GM23338 (cell line): ENCODE measurements around the gene IQCE. TPM values are rescaled to one million over a fixed set of nuclear protein-coding genes. Genes with fewer than 3 reads are reported as not detected.

ENCODE experiments used
- ATAC-seq: fragments of 200-7000 bp; cut with Tn5 transposase; 3 replicates; pipeline ENCODE4 v1.9.1; 2020
- DNase-seq: peaks from one replicate; pipeline ENCODE4 v3.0.0-alpha.2; 2015; ENCODE audit warnings: low spot score
- H2AFZ ChIP-seq: fragments of 200-600 bp; sonication (generic); 2 replicates; pipeline ENCODE4 v1.8.0; 2016; ENCODE audit warnings: antibody characterized with exemption, mild to moderate bottlenecking, moderate library complexity
- H3F3A ChIP-seq: fragments of 200-600 bp; sonication (generic); replicated peaks from 2 replicates; pipeline ENCODE4 v1.8.0; 2017; ENCODE audit warnings: antibody characterized with exemption, mixed run types, low read depth
- H3K27ac ChIP-seq: fragments of 200-600 bp; sonication (generic); 2 replicates; pipeline ENCODE4 v1.6.1; 2016; ENCODE audit warnings: low read depth
- H3K27me3 ChIP-seq: fragments of 200-600 bp; sonication (generic); 2 replicates; pipeline ENCODE4 v1.8.0; 2016; ENCODE audit warnings: mild to moderate bottlenecking, mixed run types, moderate library complexity; ENCODE audit not compliant: insufficient read depth
- H3K36me3 ChIP-seq: fragments of 200-600 bp; sonication (generic); 2 replicates; pipeline ENCODE4 v1.8.0; 2016; ENCODE audit warnings: mild to moderate bottlenecking; ENCODE audit not compliant: insufficient read depth
- H3K4me1 ChIP-seq: fragments of 200-600 bp; sonication (generic); 2 replicates; pipeline ENCODE4 v1.8.0; 2016; ENCODE audit warnings: mild to moderate bottlenecking, moderate library complexity; ENCODE audit not compliant: insufficient read depth
- H3K4me2 ChIP-seq: fragments of 200-600 bp; sonication (generic); 2 replicates; pipeline ENCODE4 v1.7.1; 2017; ENCODE audit warnings: mixed run types
- H3K4me3 ChIP-seq: fragments of 200-600 bp; sonication (generic); 2 replicates; pipeline ENCODE4 v1.6.1; 2016; ENCODE audit warnings: mixed run types
- H3K79me2 ChIP-seq: fragments of 200-600 bp; sonication (generic); replicated peaks from 2 replicates; pipeline ENCODE4 v1.8.0; 2017; ENCODE audit warnings: mild to moderate bottlenecking; ENCODE audit not compliant: insufficient read depth
- H3K9me2 ChIP-seq: fragments of 200-600 bp; sonication (generic); 2 replicates; pipeline ENCODE4 v1.8.0; 2017; ENCODE audit not compliant: insufficient read depth
- H4K20me1 ChIP-seq: fragments of 200-600 bp; sonication (generic); replicated peaks from 2 replicates; pipeline ENCODE4 v1.8.0; 2017; ENCODE audit warnings: mild to moderate bottlenecking; ENCODE audit not compliant: insufficient read depth
- H3K27ac Mint-ChIP-seq: 2 replicates; pipeline ENCODE4 v1.8.0; 2020; ENCODE audit warnings: inconsistent platforms, mild to moderate bottlenecking, moderate library complexity, mixed read lengths
- H3K27me3 Mint-ChIP-seq: 3 replicates; pipeline ENCODE4 v1.8.0; 2022; ENCODE audit warnings: low read depth, mild to moderate bottlenecking, moderate library complexity, mixed read lengths, inconsistent platforms; ENCODE audit not compliant: insufficient read depth, poor library complexity
- H3K36me3 Mint-ChIP-seq: 3 replicates; pipeline ENCODE4 v1.8.0; 2021; ENCODE audit warnings: low read depth, mild to moderate bottlenecking, inconsistent platforms, moderate library complexity, mixed read lengths
- H3K4me1 Mint-ChIP-seq: 3 replicates; pipeline ENCODE4 v1.8.0; 2020; ENCODE audit warnings: mild to moderate bottlenecking, inconsistent platforms, mixed read lengths
- H3K4me3 Mint-ChIP-seq: 3 replicates; pipeline ENCODE4 v1.8.0; 2021; ENCODE audit warnings: moderate library complexity, mild to moderate bottlenecking, inconsistent platforms, mixed read lengths
- H3K9me3 Mint-ChIP-seq: 3 replicates; pipeline ENCODE4 v1.8.0; 2020; ENCODE audit warnings: moderate library complexity, mild to moderate bottlenecking, inconsistent platforms, mixed read lengths
- CREB1 ChIP-seq: fragments of 250-450 bp; sonication (Bioruptor Pico); IDR thresholded peaks from 2 replicates; pipeline ENCODE4 v1.5.0; 2020; ENCODE audit warnings: low read depth, mild to moderate bottlenecking, moderate library complexity
- ETS1 ChIP-seq: IDR thresholded peaks from 2 replicates; pipeline ENCODE4 v1.6.1; 2016; ENCODE audit warnings: antibody characterized with exemption
- EZH2 ChIP-seq: fragments of 200-600 bp; sonication (generic); IDR thresholded peaks from one replicate; pipeline ENCODE4 v1.8.0; 2017; ENCODE audit warnings: antibody characterized with exemption, mild to moderate bottlenecking, low read depth; ENCODE audit not compliant: unreplicated experiment
- JUNB ChIP-seq: IDR thresholded peaks from one replicate; pipeline ENCODE4 v1.6.1; 2016; ENCODE audit warnings: antibody characterized with exemption; ENCODE audit not compliant: unreplicated experiment
- NANOG ChIP-seq: IDR thresholded peaks from 2 replicates; pipeline ENCODE4 v1.6.1; 2016; ENCODE audit warnings: antibody characterized with exemption, borderline replicate concordance
- REST ChIP-seq: IDR thresholded peaks from one replicate; pipeline ENCODE4 v1.6.1; 2018; ENCODE audit warnings: antibody characterized with exemption; ENCODE audit not compliant: unreplicated experiment
- STAT1 ChIP-seq: IDR thresholded peaks from one replicate; pipeline ENCODE4 v1.6.1; 2016; ENCODE audit warnings: antibody characterized with exemption; ENCODE audit not compliant: unreplicated experiment
- ZNF114 ChIP-seq: fragments of 250-450 bp; sonication (Bioruptor Pico); IDR thresholded peaks from 2 replicates; pipeline ENCODE4 v1.5.0; 2020; ENCODE audit warnings: mild to moderate bottlenecking, moderate library complexity
- polyA plus RNA-seq: library from polyadenylated mRNA; unstranded; fragments of >200 nt; fragmentation: Nextera tagmentation; extraction: Ambion mirVana; gene quantifications from 2 replicates; pipeline ENCODE4 v1.2.1, GENCODE V29; 2016
- total RNA-seq: library from RNA; depleted of rRNA; stranded (reverse); fragments of >200 nt; shearing (Covaris generic); gene quantifications from 2 replicates; pipeline ENCODE4 v1.2.3, GENCODE V29; 2014

IQCE gene
- total and polyA plus RNA-seq, 2 experiments from 2014 or later, result 5.0 to 7.7 TPM

GRCh38 chr7:2640846-2641316, 82.1 kb downstream of the IQCE start (continued):
- TF ChIP-seq REST (no peak), NANOG (no peak), JUNB (no peak), CREB1 (no peak), ETS1 (no peak), ZNF114 (CRISPR knock-in tag) (no peak), EZH2 (no peak)

- no peak for TF ChIP-seq STAT1
- TF ChIP-seq CREB1, result peak; percentile 54
- H3K27ac Mint-ChIP-seq, result peak overlapping the region; percentile 92
- no peaks in the 10 kb centered on the region for H3K9me3 Mint-ChIP-seq
- peaks cover 28% of the 10 kb centered on the region for H3K27me3 Mint-ChIP-seq
- Histone ChIP-seq H3K4me3 (peak overlapping the region; percentile 28; the same call in 1 of the 2 replicates), H3K27me3 (no peaks in the 10 kb centered on the region), H3K27ac (peak overlapping the region; percentile 85), H2AFZ (no peak overlapping the region), H4K20me1 (peaks cover 3% of the 10 kb centered on the region; the same call in 1 of the 2 replicates), H3K4me1 (peaks cover 35% of the 10 kb centered on the region), H3K4me2 (peak overlapping the region; percentile 56), H3K9me2 (no peaks in the 10 kb centered on the region), H3K79me2 (peaks cover 61% of the 10 kb centered on the region), H3F3A (0 out of 2 replicates have a peak, but pooled peaks cover 4% of the 10 kb centered on the region), H3K36me3 (no peaks in the 10 kb centered on the region)
- DNase-seq (peak; percentile 93), ATAC-seq (peak; percentile 69)
- H3K4me3 Mint-ChIP-seq, result no peak overlapping the region
- no peaks in the 10 kb centered on the region for H3K36me3 Mint-ChIP-seq
- peaks cover 28% of the 10 kb centered on the region for H3K4me1 Mint-ChIP-seq
Measured at GRCh38 chr7:2641406-2642393, 82.9 kb downstream of the IQCE start.
